Lower leg skin (tissue), 4 donors: Measurements from ENCODE around the gene KIF14. TPM values are rescaled to one million over a fixed set of nuclear protein-coding genes. Genes with fewer than 3 reads are reported as not detected.

Experiments used
- DNase-seq, 2 donors: peaks; one replicate each; pipeline ENCODE4 v3.0.0-alpha.2; 2019; ENCODE audit warnings: low spot score in 2 of 2
- H3K4me3 ChIP-seq: fragments of 200-600 bp; sonication (generic); 2 replicates; pipeline ENCODE4 v1.5.1; 2017; ENCODE audit warnings: mild to moderate bottlenecking, low read depth; ENCODE audit not compliant: poor library complexity, severe bottlenecking
- POLR2A ChIP-seq, 2 donors: fragments of 450-650 bp; IDR thresholded peaks; one replicate each; pipeline ENCODE4 v1.6.1; 2016 to 2017; ENCODE audit warnings: antibody characterized with exemption in 2 of 2, mild to moderate bottlenecking in 1 of 2, moderate library complexity in 1 of 2
- WGBS, 2 donors: methylation state at CpG; one replicate each; pipeline ENCODE4 v1.1.5; 2018; 5-methylcytosine and 5-hydroxymethylcytosine counted together
- intact Hi-C: fragments of 100-400 bp; cut with DNase I; formaldehyde crosslinking; loops from one replicate; pipeline ENCODE4 v1.15.0; 2023; ENCODE audit warnings: low total_unique reads
- total RNA-seq, 4 donors: library from RNA; depleted of rRNA; stranded (reverse); fragments of >200 nt; gene quantifications; one replicate each; pipeline ENCODE4 v1.1.0, GENCODE V29; 2016
- TF ChIP-seq, protein P1 (sequence below), 3 donors: fragments of 450-650 bp; IDR thresholded peaks; one replicate each; pipeline ENCODE4 v1.5.1; 2016; ENCODE audit warnings: antibody characterized with exemption in 3 of 3, mild to moderate bottlenecking in 3 of 3, moderate library complexity in 2 of 3

The KIF14 gene
- total RNA-seq, 4 donors from 2014 or later, result 0.37 to 1.1 (median 0.61) TPM

DNA sequence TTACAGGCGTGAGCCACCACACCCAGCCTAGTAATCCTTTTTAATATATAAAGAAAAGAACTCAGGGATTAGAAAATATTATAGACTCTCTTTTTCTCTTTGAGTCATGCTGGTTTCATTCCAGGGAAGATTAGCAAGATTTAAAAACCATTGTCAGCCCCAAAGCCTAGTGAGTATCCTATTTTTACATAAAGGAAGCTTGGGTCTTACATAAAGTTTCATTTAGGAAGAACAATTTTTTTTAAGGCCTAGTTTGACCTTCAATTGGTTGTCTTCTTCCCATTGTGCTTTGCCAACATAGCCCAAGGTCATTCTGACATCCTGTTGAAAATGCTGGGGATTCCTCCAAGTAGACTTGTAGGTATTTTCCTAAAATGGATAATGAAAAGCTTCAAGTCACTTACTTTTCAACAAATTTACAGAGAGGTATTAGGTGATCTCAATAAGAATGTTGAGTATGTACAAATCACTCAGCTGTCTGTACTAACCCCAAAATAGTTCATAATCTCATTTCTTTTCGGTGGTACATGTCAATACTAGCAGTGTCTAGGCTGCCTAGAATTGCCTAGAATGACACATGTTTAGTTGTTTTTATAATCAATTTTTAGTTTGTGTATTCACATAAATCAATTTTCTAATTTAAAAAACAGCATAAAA is 4.3 kb upstream of the KIF14 start:
- no peak for TF ChIP-seq POLR2A (IDR thresholded peaks at IDR 0.05)
- TF ChIP-seq, protein P1, sequence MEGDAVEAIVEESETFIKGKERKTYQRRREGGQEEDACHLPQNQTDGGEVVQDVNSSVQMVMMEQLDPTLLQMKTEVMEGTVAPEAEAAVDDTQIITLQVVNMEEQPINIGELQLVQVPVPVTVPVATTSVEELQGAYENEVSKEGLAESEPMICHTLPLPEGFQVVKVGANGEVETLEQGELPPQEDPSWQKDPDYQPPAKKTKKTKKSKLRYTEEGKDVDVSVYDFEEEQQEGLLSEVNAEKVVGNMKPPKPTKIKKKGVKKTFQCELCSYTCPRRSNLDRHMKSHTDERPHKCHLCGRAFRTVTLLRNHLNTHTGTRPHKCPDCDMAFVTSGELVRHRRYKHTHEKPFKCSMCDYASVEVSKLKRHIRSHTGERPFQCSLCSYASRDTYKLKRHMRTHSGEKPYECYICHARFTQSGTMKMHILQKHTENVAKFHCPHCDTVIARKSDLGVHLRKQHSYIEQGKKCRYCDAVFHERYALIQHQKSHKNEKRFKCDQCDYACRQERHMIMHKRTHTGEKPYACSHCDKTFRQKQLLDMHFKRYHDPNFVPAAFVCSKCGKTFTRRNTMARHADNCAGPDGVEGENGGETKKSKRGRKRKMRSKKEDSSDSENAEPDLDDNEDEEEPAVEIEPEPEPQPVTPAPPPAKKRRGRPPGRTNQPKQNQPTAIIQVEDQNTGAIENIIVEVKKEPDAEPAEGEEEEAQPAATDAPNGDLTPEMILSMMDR (IDR thresholded peaks at IDR 0.05), result no peak
- WGBS, 2 donors, result 50% methylated on average over 2 of the region's 2 CpGs
- no peak for DNase-seq
- no peak overlapping the region for H3K4me3 ChIP-seq
- intact Hi-C loops, result loop anchor here (5.0 kb wide), 2 partner anchors 177 to 187 kb away; no protein-coding TSS in a partner anchor

DNA sequence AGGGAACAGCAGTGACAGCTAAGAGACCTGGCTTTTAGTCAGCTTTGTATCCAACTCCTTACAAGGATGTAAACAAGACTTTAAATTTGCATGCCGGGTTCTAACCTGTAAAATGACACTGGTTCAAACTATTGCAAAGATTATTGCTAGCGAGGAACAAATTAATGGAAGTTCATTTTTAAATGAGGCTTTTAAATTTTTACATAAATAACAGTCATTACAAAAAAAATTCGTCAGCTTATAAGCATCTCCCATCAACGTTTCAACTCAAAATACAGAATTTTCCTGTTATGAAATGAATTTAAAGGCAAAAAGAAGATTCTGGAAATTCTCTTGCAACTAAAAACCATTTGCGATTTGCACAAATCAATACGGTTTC is 668 bp downstream of the KIF14 start:
- TF ChIP-seq, protein P1 (IDR thresholded peaks at IDR 0.05), result no peak
- no peak for TF ChIP-seq POLR2A (IDR thresholded peaks at IDR 0.05)
- intact Hi-C loops, result loop anchor here (5.0 kb wide), 1 partner anchor 192 kb away; no protein-coding TSS in a partner anchor
- WGBS, 2 donors, result 10 to 14% methylated on average over 6 of the region's 6 CpGs
- H3K4me3 ChIP-seq, result no peak overlapping the region
- DNase-seq, result no peak

DNA sequence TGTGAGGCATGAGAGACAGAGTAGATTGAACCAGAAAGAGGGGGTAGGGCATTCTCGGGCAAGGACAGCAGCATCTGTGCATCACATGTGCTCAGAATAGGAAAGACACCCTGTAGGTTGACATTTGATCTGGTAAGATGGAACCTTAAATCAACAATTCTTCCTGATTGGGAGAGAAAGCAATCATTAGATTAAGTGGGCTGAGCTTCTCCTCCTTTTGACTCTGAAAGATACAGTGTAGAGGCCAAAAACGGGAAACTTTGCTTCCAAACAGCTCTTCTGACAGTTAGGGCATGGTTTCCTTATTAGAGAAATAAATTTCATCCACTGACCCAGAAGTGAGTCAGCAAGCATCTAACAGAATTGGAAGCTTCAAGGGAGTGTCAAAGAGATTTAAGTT is 9.7 kb downstream of the KIF14 start:
- intact Hi-C loops, result no loop called here
- H3K4me3 ChIP-seq, result no peak overlapping the region
- WGBS, 2 donors, result 52 to 54% methylated on average over 2 of the region's 2 CpGs
- DNase-seq, result no peak
- TF ChIP-seq, protein P1 (IDR thresholded peaks at IDR 0.05), result no peak
- no peak for TF ChIP-seq POLR2A (IDR thresholded peaks at IDR 0.05)

DNA sequence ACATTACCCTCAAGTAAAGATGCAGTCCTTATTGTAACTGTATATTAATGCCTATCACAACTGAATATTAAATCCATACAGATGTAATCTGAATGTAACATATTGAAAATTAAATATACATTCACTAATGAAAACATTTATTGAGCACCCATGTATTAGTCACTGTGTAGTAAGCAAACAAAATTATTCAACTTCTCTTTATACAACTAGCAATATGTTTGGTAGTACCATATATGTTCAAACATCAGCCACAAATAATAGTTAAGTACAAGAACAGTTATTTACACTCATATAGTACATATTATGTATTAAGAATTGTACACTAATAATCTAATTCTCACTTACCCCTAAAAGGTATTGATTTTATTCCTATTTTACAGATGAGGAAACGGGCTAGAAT is 17.9 kb downstream of the KIF14 start:
- TF ChIP-seq POLR2A (IDR thresholded peaks at IDR 0.05), result no peak
- TF ChIP-seq, protein P1 (IDR thresholded peaks at IDR 0.05), result no peak
- 94 to 98% methylated on average over 1 of the region's 1 CpG for WGBS, 2 donors
- H3K4me3 ChIP-seq, result no peak overlapping the region
- intact Hi-C loops, result no loop called here
- no peak for DNase-seq

GRCh38 chr1:200590001-200590400 is 30.6 kb downstream of the KIF14 start:
- 90 to 100% methylated on average over 1 of the region's 1 CpG for WGBS, 2 donors
- intact Hi-C loops, result no loop called here
- no peak for TF ChIP-seq POLR2A (IDR thresholded peaks at IDR 0.05)
- TF ChIP-seq, protein P1 (IDR thresholded peaks at IDR 0.05), result no peak
- no peak for DNase-seq
- no peak overlapping the region for H3K4me3 ChIP-seq

GRCh38 chr1:200588698-200589097 is 31.9 kb downstream of the KIF14 start:
- TF ChIP-seq POLR2A (IDR thresholded peaks at IDR 0.05), result no peak
- TF ChIP-seq, protein P1 (IDR thresholded peaks at IDR 0.05), result no peak
- no peak for DNase-seq
- no peak overlapping the region for H3K4me3 ChIP-seq
- intact Hi-C loops, result no loop called here
